HG03175 (cell line): ENCODE data around the gene TTC32.

Experiments
- ATAC-seq: cut with Tn5 transposase; IDR thresholded peaks from one replicate; pipeline ENCODE4 v1.9.1; 2021; ENCODE audit warnings: mild to moderate bottlenecking, moderate library complexity; ENCODE audit not compliant: unreplicated experiment

Gene TTC32

GRCh38 chr2:19854596-19855541 lies 46.9 kb downstream of the TTC32 start:
- no peak for ATAC-seq

GRCh38 chr2:19851116-19851695 lies 50.6 kb downstream of the TTC32 start:
- ATAC-seq: no peak

GRCh38 chr2:19850056-19851050 lies 51.4 kb downstream of the TTC32 start:
- no peak for ATAC-seq

GRCh38 chr2:19848952-19849351 lies 52.8 kb downstream of the TTC32 start:
- no peak for ATAC-seq

GRCh38 chr2:19848029-19848750 lies 53.6 kb downstream of the TTC32 start:
- ATAC-seq: no peak

GRCh38 chr2:19847486-19847885 lies 54.3 kb downstream of the TTC32 start:
- no peak for ATAC-seq
